Upper lobe of left lung (tissue), 4 donors: ENCODE results near the gene PGD.

Experiments
- POLR2A ChIP-seq, 4 donors: fragments of 450-650 bp; IDR thresholded peaks; one replicate each; pipeline ENCODE4 v1.5.1; 2016 to 2017; ENCODE audit warnings: antibody characterized with exemption in 4 of 4, mild to moderate bottlenecking in 2 of 4
- POLR2AphosphoS5 ChIP-seq, 2 donors: sonication (generic); formaldehyde crosslinking; IDR thresholded peaks; one replicate each; pipeline ENCODE4 v1.5.1; 2017; ENCODE audit warnings: antibody characterized with exemption in 2 of 2
- TF ChIP-seq, protein P1 (sequence below), 6 experiments: fragments of 450-650 bp in 4 of 6; fragments of 200-600 bp in 2 of 6; sonication (generic) in 2 of 6; IDR thresholded peaks; one replicate each; pipeline ENCODE4 v1.5.1; 2016 to 2019; ENCODE audit warnings: antibody characterized with exemption in 6 of 6

DNA sequence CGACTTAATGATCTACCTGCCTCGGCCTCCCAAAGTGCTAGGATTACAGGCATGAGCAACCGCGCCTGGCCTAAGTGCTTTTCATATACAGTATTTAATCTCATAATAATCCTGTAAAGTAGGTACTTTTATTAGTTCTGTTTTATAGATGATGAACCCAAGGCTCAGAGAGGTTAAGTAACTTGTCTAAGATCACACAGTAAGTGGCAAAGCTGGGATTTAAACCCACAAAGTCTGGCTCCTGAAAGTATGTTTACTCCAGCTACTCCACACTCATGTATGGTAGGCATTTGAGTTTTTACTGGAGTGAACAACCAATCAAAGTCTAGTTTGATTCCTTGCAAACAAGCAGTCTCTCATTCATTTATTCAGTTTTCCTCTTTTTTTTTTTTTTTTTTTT is 71.2 kb downstream of the PGD start:
- TF ChIP-seq, protein P1, sequence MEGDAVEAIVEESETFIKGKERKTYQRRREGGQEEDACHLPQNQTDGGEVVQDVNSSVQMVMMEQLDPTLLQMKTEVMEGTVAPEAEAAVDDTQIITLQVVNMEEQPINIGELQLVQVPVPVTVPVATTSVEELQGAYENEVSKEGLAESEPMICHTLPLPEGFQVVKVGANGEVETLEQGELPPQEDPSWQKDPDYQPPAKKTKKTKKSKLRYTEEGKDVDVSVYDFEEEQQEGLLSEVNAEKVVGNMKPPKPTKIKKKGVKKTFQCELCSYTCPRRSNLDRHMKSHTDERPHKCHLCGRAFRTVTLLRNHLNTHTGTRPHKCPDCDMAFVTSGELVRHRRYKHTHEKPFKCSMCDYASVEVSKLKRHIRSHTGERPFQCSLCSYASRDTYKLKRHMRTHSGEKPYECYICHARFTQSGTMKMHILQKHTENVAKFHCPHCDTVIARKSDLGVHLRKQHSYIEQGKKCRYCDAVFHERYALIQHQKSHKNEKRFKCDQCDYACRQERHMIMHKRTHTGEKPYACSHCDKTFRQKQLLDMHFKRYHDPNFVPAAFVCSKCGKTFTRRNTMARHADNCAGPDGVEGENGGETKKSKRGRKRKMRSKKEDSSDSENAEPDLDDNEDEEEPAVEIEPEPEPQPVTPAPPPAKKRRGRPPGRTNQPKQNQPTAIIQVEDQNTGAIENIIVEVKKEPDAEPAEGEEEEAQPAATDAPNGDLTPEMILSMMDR (IDR thresholded peaks at IDR 0.05) = no peak
- TF ChIP-seq POLR2A (IDR thresholded peaks at IDR 0.05) (no peak), POLR2AphosphoS5 (IDR thresholded peaks at IDR 0.05) (no peak)
